GM03348 (cell line): ENCODE data around the gene PPP1R3F.
"Not testable (repeated sequence)": the region's sequence is repeated elsewhere in the genome, so short reads cannot be mapped to it uniquely, and the experiment has no call there.

Experiments used
- DNase-seq: peaks from one replicate; pipeline ENCODE4 v3.0.0; 2012; ENCODE audit warnings: low spot score

PPP1R3F gene

DNA sequence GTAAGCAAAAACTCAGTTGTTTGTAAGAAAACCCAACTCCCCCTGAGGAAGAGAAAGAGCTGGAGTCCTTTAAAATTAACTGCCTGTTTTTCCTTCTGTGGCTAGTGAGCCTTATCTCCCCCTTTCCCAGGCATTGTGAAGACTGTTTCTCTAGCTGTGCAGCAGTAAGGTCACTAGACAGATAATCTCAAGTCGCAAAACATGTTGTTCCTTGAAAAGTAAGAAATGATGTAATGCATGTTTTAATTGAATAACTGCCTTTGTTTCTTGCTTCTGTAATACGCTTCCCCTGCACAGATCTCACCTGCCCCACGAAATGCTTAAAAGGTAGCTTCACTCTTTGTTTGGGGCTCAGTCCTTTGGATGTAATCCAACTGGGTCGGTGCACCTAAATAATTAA is 46.5 kb downstream of the PPP1R3F start:
- no peak for DNase-seq

DNA sequence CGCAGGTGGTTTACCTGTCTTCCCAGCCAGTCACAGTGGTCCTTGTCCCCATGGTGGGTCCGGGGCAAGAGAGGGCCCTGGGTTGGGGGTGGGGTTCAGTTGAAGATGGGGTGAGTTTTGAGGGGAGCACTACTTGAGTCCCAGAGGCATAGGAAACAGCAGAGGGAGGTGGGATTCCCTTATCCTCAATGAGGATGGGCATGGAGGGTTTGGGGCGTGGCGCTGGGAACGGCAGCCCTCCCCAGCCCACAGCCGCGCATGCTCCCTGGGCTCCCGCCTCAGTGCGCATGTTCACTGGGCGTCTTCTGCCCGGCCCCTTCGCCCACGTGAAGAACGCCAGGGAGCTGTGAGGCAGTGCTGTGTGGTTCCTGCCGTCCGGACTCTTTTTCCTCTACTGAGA is 52.1 kb downstream of the PPP1R3F start, which contains the start of gene GAGE12J:
Gene GAGE12J (plus strand): TSS at position 301 of the 400 bp plus-strand sequence. CDS start 1,157 bp downstream, outside the sequence.
- DNase-seq, result not testable (repeated sequence)

DNA sequence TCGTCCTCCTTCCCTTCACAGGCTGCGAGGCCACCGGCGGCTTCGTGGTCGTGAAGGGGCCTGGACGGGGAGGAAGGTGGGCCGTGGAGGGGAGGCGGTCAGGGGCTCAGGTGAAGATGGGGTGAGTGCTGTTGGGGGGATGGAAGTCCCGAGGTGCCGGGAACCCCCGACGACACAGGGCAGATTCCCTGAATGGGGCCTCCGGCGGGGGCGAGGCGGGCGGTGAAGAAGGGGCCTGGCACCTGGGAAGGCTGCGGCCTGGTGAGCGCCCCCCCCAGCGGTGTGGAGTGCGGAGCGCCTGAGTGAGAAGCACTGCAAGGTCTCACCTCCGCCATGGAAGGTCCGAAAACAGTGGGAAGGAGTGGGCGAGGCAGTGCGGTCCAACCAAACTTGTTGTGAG is 52.7 kb downstream of the PPP1R3F start:
- DNase-seq, result not testable (repeated sequence)

DNA sequence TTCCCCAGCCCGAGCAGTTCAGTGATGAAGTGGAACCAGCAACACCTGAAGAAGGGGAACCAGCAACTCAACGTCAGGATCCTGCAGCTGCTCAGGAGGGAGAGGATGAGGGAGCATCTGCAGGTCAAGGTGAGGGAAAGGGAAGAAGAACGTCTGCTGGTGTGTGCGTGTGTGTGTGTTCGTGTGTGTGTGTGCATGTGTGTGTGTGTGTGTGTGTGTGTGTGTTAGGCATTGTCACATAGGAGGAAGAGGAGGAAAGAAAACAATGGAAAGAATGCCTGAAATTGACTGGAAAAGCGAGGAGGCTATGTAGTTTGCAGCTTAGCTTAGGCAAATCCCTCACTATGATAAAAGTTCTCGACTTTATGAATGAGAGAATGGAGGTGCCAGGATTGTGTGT is 54.1 kb downstream of the PPP1R3F start:
- not testable (repeated sequence) for DNase-seq

DNA sequence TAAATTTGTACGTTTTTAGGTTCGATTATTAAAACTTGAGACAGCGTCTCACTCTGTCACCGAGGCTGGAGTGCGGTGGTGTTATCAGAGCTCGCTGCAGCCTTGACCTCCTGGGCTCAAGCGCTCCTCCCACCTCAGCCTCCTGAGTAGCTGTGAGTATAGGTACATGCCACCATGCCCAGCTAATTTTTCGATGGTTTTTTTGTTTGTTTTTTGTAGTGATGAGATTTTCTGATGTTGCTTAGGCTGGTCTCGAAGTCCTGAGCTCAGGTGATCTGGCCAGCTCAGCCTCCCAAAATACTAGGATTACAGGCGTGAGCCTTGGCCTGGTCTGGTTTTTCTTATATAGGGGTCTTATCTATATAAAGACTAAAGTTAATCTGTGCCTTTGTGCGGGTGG is 60.8 kb downstream of the PPP1R3F start:
- DNase-seq, result not testable (repeated sequence)

DNA sequence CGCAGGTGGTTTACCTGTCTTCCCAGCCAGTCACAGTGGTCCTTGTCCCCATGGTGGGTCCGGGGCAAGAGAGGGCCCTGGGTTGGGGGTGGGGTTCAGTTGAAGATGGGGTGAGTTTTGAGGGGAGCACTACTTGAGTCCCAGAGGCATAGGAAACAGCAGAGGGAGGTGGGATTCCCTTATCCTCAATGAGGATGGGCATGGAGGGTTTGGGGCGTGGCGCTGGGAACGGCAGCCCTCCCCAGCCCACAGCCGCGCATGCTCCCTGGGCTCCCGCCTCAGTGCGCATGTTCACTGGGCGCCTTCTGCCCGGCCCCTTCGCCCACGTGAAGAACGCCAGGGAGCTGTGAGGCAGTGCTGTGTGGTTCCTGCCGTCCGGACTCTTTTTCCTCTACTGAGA is 61.7 kb downstream of the PPP1R3F start, which contains the start of gene GAGE13:
Gene GAGE13 (plus strand): TSS at position 301 of the 400 bp plus-strand sequence. CDS start 1,156 bp downstream, outside the sequence.
- not testable (repeated sequence) for DNase-seq

DNA sequence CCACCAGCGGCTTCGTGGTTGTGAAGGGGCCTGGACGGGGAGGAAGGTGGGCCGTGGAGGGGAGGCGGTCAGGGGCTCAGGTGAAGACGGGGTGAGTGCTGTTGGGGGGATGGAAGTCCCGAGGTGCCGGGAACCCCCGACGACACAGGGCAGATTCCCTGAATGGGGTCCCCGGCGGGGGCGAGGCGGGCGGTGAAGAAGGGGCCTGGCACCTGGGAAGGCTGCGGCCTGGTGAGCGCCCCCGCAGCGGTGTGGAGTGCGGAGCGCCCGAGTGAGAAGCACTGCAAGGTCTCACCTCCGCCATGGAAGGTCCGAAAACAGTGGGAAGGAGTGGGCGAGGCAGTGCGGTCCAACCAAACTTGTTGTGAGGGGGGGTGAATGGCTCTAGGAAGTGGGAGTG is 62.2 kb downstream of the PPP1R3F start:
- not testable (repeated sequence) for DNase-seq
